Omental fat pad (tissue), 4 donors: ENCODE data around the gene TRIO. TPM values are rescaled to one million over a fixed set of nuclear protein-coding genes. Genes with fewer than 3 reads are reported as not detected.

Experiments used
- ATAC-seq: fragments of 150-250 bp; one replicate; pipeline ENCODE4 v1.9.1; 2016; ENCODE audit warnings: mild to moderate bottlenecking, moderate library complexity; ENCODE audit not compliant: low FRiP score
- DNase-seq: peaks from one replicate; pipeline ENCODE4 v3.0.0-alpha.2; 2019; ENCODE audit warnings: low spot score
- total RNA-seq, 4 donors: library from RNA; depleted of rRNA; stranded (reverse); fragments of >200 nt; gene quantifications; one replicate each; pipeline ENCODE4 v1.1.0, GENCODE V29; 2016
- TF ChIP-seq, protein P1 (sequence below), 3 donors: fragments of 450-650 bp; IDR thresholded peaks; one replicate each; pipeline ENCODE4 v1.5.1; 2016 to 2017; ENCODE audit warnings: antibody characterized with exemption in 3 of 3, mild to moderate bottlenecking in 3 of 3, moderate library complexity in 2 of 3

TRIO gene
- total RNA-seq, 4 donors from 2014 or later = 125 to 370 (median 193) TPM

DNA sequence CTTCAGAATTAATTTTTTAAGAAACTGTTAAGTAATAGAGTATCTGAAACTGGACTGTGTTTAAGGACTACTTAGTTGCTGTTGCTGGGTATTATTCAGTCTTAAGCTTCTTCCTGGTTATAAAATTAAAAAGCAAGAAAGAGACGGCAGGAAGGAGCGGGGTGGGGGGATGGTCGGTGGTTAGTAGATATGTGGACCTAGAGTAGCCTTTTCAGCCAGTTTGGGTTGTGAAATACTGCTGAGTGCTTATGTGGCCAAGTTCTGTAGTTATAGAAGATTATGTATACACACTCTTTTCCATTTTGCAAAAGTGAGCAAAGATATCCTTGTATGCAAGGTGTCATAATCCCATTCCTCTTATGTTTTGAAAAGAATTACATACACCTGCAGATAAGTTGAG is 28.5 kb downstream of the TRIO start:
- TF ChIP-seq, protein P1, sequence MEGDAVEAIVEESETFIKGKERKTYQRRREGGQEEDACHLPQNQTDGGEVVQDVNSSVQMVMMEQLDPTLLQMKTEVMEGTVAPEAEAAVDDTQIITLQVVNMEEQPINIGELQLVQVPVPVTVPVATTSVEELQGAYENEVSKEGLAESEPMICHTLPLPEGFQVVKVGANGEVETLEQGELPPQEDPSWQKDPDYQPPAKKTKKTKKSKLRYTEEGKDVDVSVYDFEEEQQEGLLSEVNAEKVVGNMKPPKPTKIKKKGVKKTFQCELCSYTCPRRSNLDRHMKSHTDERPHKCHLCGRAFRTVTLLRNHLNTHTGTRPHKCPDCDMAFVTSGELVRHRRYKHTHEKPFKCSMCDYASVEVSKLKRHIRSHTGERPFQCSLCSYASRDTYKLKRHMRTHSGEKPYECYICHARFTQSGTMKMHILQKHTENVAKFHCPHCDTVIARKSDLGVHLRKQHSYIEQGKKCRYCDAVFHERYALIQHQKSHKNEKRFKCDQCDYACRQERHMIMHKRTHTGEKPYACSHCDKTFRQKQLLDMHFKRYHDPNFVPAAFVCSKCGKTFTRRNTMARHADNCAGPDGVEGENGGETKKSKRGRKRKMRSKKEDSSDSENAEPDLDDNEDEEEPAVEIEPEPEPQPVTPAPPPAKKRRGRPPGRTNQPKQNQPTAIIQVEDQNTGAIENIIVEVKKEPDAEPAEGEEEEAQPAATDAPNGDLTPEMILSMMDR (IDR thresholded peaks at IDR 0.05) = no peak
- DNase-seq (no peak), ATAC-seq (no peak)

DNA sequence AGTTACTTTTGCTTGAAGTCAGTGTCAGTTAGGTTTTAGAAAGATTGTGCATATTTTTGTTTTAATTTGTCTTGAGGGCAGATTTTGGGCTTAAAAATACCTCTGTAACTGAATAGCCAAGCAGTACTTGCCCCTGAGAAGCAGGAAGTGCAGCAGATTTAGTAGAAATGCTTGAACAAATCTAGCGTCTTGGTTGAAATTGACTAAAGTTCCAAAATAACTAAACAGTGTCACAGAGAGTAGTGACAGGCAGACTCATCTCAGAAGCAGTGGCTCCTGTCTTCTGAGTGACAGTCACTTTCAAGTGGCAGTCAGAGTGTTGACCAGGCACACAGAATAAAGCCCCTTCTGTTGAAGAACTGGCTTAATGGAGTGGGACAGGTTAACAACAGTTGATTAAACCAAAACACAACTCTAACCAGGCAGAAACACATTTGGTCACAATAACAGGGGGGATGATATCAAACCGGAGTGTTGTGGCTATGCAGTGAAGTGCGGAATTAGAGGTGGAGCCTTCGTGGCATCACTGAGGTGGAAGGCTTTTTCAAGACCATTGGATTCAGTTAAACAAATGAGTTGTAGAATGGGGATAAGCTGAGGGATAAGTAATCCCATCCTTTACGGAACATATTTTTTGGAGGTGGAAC is 29.1 kb downstream of the TRIO start:
- no peak for ATAC-seq
- DNase-seq = no peak
- TF ChIP-seq, protein P1 (IDR thresholded peaks at IDR 0.05) = no peak

DNA sequence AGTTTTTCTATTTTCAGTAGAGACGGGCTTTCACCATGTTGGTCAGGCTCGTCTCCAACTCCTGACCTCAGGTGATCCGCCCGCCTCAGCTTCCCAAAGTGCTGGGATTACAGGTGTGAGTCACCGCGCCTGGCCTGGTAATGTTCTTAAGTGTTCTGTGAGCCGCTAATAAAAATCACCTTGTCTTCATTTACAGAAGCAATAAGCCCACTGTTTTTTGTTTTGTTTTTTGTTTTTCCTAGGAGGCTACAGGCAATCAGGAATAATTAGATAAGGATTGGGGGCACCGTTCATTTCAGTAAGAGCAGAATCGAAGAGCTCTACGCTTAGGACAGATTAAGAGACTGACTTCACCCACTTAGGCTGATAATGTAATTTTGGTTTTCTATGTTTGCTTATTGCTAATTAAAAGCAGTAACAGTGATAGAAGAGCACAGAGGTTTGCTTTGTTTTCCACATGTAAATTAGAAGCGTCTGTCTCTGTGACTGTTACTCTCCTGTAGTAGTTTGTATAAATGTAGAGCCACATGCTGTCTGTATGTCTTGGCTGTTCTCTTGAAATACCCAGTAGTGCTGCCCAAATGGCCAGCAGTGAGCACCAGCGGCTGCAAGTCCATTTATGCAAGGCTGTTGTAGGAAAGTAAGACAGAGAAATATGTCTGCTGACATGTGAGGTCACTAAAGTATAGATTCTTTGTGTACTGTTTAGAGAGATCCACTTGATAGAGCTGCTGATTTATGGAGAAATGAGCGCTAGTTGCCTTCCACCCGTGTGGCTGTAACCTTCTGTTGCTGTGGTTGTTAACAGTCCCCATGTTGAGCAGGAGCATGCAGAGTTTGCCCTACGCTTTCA is 30.5 kb downstream of the TRIO start:
- no peak for ATAC-seq
- DNase-seq = no peak
- TF ChIP-seq, protein P1 (IDR thresholded peaks at IDR 0.05) = no peak

DNA sequence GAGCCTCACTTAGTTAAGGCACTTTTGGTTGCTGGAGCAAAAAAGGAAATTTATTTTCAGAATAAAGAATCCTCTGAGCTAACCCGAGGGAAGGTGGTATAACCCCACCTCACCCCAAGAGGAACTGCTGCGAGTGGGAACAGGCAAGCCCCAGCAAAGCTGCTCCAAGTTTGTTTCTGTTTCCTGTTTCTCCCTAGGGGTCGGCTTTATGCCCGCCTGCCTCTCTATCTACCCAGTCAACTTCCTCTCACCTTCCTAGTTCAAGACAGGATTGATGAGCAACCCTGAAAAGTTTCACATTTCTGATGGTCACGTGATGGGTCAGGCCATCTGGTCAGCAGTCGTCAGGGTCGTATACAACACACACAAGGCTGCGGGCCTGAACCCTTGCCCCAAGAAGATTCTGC is 31.1 kb downstream of the TRIO start:
- TF ChIP-seq, protein P1 (IDR thresholded peaks at IDR 0.05) = no peak
- DNase-seq (no peak), ATAC-seq (no peak)

DNA sequence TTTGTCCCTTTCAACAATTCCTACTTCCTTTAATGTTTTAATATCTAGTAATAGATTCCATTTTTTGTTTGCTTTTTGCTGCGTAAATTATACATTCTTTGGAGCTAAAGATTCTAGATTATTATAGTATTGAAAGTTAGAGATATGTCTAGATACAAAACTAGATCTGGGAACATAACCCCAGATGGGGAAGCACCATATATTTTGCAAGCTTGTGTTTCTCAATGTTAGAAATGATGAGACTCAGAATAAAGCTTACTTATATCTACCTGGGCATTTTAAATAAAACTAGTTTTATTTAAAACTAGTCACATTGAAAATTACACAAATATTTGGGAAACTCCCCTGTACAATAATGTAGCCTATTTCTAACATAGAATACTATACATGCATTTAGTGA is 32.2 kb downstream of the TRIO start:
- no peak for DNase-seq
- TF ChIP-seq, protein P1 (IDR thresholded peaks at IDR 0.05) = no peak
- ATAC-seq = no peak

DNA sequence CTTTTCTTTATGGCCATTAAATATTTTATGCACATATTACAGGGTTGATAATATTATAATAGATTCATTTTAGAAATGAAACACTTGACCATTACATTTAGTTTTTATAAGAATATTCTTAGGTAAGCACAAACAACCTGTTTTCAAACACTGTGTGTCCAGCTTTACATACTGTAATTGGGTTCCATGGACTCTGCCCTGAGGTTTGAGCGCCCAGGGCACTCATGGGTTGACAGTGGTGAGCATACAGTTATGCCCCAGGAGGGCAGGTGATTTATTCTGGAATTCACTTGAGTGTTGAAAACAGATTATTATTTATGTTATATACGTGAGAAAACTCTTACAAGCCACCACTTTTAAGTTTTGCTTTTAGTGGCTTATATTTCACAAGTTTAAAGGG is 33.7 kb downstream of the TRIO start:
- ATAC-seq (no peak), DNase-seq (no peak)
- TF ChIP-seq, protein P1 (IDR thresholded peaks at IDR 0.05) = no peak

DNA sequence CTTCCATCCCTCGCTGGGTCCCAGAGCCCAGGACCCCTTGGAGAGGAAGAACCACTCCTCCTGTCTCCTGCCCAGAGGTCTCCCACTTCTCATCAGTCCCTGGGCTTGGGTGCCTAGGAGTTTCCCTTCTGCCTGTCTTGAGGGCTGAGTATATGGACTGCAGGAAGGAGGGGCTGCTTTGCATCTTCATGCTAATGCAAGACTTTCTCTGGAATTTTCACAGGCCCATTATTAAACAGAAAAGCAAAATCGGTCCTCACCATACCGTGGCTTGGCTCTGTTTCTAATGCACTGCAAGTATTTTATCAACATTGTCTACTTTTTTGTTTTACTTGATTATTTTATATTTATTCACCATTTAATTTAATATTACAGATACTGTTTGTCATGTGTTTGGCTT is 34.5 kb downstream of the TRIO start:
- TF ChIP-seq, protein P1 (IDR thresholded peaks at IDR 0.05) = no peak
- ATAC-seq (no peak), DNase-seq (no peak)
